Dermis microvascular lymphatic vessel endothelial cell (primary cell): ENCODE measurements around the gene PTPRE. TPM values are rescaled to one million over a fixed set of nuclear protein-coding genes. Genes with fewer than 3 reads are reported as not detected.

Source experiments
- DNase-seq, 2 donors: peaks; one replicate each; pipeline versions ENCODE4 v3.0.0 to v3.0.0-alpha.2; 2010; ENCODE audit warnings: low read depth in 2 of 2
- total RNA-seq: library from RNA; depleted of rRNA; stranded (reverse); fragments of >200 nt; gene quantifications from 2 replicates; pipeline ENCODE4 v1.2.1, GENCODE V29; 2014

PTPRE gene
- total RNA-seq, 1 donor from 2014 or later: 117 TPM

DNA sequence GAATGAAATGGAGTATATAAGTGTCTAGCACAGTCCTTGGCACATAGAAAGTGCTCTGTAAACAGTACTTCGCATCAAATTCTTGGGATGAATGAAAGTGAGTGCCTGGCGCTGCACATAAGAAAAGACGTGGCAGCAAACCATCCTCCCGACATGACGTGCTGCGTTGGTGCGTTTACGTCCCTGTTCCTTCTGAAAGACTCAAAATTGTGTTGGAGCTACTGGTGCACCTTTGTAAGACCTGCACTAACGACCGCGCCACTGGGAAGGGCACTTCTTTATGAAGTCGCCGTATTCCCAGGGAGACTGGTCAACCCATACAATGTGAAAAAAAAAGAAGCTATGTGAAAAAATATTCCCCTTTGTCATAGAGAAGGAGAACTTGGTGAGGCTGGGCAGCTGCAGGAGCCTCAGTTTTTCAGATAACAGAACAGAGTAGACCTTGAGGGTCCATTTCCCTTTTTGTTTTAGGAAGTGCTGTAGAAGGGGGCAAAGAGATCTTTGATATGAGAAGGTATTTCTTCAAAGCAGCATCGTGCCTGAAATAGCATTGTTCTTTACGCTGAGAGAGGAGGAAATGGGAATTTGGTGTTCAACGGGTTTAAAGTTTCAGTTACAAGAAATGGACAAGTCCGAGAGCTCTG lies 91.7 kb downstream of the PTPRE start:
- DNase-seq: no peak

GRCh38 chr10:127999297-128000129 lies 92.6 kb downstream of the PTPRE start:
- DNase-seq: no peak

GRCh38 chr10:128000471-128001362 lies 93.8 kb downstream of the PTPRE start:
- peak in 1 of 2 donors; percentile 64 for DNase-seq

DNA sequence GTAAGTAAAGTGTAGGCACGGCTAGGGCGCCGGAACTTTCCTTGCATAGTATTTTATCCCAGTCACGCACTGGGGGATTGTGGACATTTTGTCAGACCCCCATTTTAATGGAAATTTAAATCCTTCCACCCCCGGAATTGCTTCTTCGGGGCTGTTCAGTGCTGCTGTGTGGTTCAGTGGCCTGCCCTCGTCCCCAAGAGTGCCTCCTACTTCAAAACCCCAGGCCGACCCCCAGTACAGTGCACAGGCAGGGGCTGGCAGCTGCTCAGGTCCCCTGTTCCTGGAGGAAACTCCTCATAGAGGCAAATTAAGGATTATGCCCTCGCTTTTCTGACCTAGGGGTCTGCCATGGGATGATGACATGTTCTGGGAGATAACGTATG lies 94.5 kb downstream of the PTPRE start:
- DNase-seq: no peak

- DNase-seq: no peak
These were observed 94.9 kb downstream of the PTPRE start for GRCh38 chr10:128001849-128002248.

GRCh38 chr10:128003521-128003920 lies 96.6 kb downstream of the PTPRE start:
- no peak for DNase-seq

- DNase-seq: no peak
These were observed 99.0 kb downstream of the PTPRE start for GRCh38 chr10:128005858-128006257.

- DNase-seq: no peak
These were observed 100.2 kb downstream of the PTPRE start for GRCh38 chr10:128007056-128007455.

- no peak for DNase-seq
These were observed 101.1 kb downstream of the PTPRE start for GRCh38 chr10:128007971-128008370.

- DNase-seq: no peak
These were observed 101.8 kb downstream of the PTPRE start for GRCh38 chr10:128008521-128009250.

DNA sequence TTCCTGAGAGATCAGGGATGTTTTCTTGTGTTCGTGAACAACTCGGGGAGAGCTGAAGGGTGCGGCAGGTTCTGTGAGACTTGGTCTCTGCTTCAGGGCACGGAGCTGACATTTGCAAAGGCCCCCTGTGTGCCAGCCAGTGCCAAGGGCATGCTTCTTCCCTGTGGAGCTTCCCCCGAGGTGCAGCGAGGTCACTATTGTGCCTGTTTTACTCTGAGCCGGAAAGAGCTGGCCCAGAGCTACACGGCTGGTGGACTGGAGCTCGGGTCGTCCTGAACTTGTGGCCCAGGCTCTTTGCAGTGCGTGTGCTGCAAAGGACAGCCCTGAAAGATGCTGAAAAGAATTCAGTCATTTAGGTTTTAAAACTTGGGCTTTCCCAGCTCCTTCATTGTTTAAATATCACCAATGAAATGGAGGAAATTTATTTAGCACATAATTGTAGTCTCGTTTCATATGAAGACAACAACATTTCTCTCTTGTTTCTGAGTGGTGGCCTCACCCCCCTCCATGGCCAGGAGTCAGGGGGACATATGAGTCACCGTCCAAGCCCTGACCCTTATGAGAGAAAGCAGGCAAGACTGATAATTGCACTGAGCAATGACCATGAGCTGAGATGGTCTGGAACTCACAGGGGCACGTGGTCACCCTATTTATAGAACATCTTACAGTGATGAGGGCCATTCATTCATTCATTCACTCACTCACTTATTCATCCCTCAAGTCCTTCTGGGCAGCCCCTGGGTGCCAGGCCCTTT lies 102.6 kb downstream of the PTPRE start:
- peak in 1 of 2 donors; percentile 83 for DNase-seq

DNA sequence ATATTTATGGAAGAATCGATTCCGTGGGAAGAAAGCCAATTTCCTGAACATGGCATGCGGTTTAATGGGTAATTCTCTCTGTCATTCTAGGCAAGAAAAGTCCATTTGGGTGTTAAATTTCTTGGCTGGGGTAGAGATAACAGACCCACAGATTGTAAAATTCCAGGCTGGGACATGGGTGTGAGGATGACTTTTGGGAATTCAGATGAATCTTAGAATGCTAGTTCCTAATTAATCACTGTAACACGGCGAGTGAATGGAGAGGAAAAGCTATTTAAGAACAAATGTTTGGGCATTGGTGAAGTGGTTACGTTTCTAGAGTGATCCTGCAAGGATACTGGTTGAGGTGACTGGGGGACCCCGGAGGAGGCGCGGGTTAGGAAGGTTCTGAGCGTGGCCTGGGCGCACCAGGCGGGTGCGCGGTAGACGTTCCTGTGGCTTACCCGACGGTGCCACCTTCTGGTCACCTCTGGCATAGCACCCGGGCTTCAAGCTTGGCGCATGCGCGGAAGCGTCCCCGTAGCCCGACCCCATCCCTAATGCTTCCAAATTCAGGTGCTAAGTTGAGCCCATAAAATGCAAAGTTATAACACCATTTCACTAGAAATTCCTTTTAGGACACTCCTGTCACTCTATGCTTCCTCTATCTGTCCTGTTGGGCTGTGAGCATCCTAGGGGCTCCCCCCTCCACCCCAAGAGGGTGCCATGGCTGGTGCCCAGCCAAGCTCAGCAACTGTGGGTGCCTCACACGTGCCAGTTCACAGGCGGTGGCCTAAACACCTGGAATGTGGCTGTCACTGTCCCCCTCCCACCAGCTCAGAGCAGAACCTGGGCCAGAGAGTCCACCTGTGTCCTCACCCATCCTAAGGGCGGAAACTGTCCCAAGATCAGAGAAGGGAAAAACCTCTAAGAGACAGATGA lies 104.4 kb downstream of the PTPRE start:
- DNase-seq: peak in 1 of 2 donors; percentile 72

- DNase-seq: peak in 1 of 2 donors; percentile 76
These were observed 106.7 kb downstream of the PTPRE start for GRCh38 chr10:128013626-128014025.

- DNase-seq: no peak
These were observed 107.3 kb downstream of the PTPRE start for GRCh38 chr10:128014236-128014635.

DNA sequence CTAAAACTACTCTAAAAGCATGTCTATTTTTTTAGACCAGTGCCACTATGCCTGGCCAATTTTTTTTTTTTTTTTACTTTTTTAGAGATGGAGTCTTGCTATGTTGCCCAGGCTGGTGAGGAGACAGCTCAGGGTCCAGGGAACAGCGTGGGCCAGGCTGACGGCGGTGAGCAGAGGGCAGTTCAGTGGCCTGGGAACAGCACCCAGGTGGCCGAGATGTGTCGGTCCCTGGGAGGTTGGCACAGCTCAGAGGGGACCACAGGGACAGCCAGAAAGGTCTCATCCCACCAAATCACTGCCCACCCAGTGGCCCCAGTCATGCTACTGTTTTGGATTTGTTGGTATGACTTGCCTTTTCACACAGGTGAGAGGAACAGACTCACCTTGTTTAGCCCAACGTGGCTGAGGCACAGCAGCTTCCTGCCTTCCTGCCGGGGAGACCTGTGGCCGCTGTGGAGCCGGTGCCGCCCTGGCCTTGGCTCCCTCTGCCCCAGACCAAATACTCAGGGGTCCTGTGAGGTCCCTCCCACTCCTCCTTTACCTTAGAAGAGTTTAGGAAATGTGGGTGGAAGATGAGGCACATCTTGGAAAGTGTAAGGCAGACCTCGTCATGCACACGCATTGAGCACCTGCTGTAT lies 109.6 kb downstream of the PTPRE start:
- DNase-seq: no peak

DNA sequence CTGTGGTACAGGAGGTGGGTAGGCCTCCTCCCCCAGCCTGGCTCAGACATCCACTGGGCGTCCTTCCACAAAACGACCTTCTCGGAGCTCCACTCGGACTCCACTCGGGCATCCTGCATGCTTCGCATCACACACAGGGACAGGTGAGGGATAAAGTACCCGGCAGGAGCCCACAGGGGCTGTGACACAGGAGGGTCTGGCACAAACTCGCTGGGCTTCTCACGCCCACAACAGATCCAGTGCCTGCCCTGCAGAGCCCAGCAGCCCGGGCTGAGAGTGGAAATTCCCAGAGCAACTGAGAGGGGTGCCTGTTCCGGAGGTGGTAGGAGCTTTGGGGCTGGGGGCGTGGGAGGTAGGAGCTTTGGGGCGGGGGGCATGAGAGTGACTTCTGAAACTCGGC lies 110.9 kb downstream of the PTPRE start:
- no peak for DNase-seq

DNA sequence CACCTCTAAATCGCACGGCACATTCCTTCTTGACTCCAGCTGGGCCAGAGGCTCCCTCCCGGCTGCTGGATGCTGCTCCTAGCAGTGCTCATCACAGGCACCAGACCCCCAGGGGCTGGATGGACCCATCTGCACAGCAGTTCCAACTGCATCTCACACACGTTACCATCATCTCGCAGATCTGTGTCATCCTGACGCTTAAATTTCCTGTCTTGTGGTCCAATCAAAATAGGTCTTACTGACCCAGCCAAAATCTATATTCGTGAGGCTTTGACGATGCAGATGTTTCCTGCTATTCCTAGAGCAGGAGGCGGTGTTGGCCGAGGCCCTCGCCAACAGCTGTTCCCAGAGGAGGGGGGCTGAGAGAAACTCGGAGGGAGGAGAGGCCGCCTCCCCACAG lies 111.3 kb downstream of the PTPRE start:
- DNase-seq: peak; percentile 93 to 94

DNA sequence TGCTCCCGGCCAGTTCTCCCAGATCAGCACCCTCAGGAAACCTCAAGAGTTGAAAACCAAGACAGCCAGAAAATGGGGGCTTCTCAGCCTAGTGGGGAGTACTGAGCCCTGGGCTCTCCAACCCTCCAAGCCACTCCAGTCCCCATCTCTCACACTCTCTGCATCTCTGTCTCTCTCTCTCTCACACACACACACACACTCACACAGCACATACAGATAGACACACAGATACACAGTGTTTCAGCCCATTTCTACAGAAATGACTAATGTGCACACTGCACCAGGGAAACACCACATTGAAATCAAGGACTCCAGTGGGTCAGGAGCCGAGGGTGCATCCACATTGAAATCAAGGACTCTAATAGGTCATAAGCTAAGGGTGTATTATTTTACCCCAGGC lies 111.8 kb downstream of the PTPRE start:
- no peak for DNase-seq
